ENCODE measurements around the gene PRKAR2B. TPM values are rescaled to one million over a fixed set of nuclear protein-coding genes. Genes with fewer than 3 reads are reported as not detected.

The PRKAR2B gene
- total RNA-seq, 3 donors from 2014 or later (not counting 1 experiment from before 2014, with no cell fraction given) = 2.1 to 14.3 (median 4.0) TPM

GRCh38 chr7:107009846-107010203, 34.7 kb upstream of the PRKAR2B start:
- DNase-seq (no peak), ATAC-seq (no peak)
- H3K4me3 Mint-ChIP-seq = no peak overlapping the region
- H3K27me3 ChIP-seq (ENCODE audit: control insufficient read depth, insufficient read depth, low read length) = no peaks in the 10 kb centered on the region
- no peaks in the 10 kb centered on the region for H3K36me3 ChIP-seq (ENCODE audit: control insufficient read depth, insufficient read depth, low read length)
- no peaks in the 10 kb centered on the region for H3K27me3 Mint-ChIP-seq (ENCODE audit: low read depth in 2 of 2)
- H3K9me3 ChIP-seq (ENCODE audit: control insufficient read depth, insufficient read depth, low read length) = no peaks in the 10 kb centered on the region
- 98% methylated on average over 4 of the region's 4 CpGs for WGBS (ENCODE audit: insufficient coverage)
- no peak overlapping the region for H3K4me3 ChIP-seq (ENCODE audit: low read length)
- intact Hi-C loops (cut with micrococcal nuclease) = no loop called here
- H3K27ac ChIP-seq (ENCODE audit: low read length) = no peak overlapping the region
- no peak overlapping the region for H3K27ac Mint-ChIP-seq
- no peaks in the 10 kb centered on the region for H3K9me3 Mint-ChIP-seq
- no peak for TF ChIP-seq CTCF (IDR thresholded peaks at IDR 0.05)
- no peaks in the 10 kb centered on the region for H3K36me3 Mint-ChIP-seq
- H3K4me1 Mint-ChIP-seq = no peaks in the 10 kb centered on the region
- H3K4me1 ChIP-seq (ENCODE audit: control insufficient read depth, insufficient read depth, low read length) = no peaks in the 10 kb centered on the region

- H3K4me3 Mint-ChIP-seq = no peak overlapping the region
- H3K4me1 Mint-ChIP-seq = no peaks in the 10 kb centered on the region
- peaks cover 0 to 4% of the 10 kb centered on the region in 2 donors for H3K27me3 Mint-ChIP-seq (ENCODE audit: low read depth in 2 of 2)
- no peak for TF ChIP-seq CTCF (IDR thresholded peaks at IDR 0.05)
- DNase-seq (no peak), ATAC-seq (no peak)
- intact Hi-C loops (cut with micrococcal nuclease) = no loop called here
- Histone ChIP-seq H3K36me3 (ENCODE audit: control insufficient read depth, insufficient read depth, low read length) (no peaks in the 10 kb centered on the region), H3K27ac (ENCODE audit: low read length) (no peak overlapping the region), H3K27me3 (ENCODE audit: control insufficient read depth, insufficient read depth, low read length) (no peaks in the 10 kb centered on the region), H3K9me3 (ENCODE audit: control insufficient read depth, insufficient read depth, low read length) (no peaks in the 10 kb centered on the region), H3K4me3 (ENCODE audit: low read length) (no peak overlapping the region), H3K4me1 (ENCODE audit: control insufficient read depth, insufficient read depth, low read length) (no peaks in the 10 kb centered on the region)
- WGBS (ENCODE audit: insufficient coverage) = 89% methylated on average over 4 of the region's 6 CpGs
- no peaks in the 10 kb centered on the region for H3K9me3 Mint-ChIP-seq
- H3K36me3 Mint-ChIP-seq = no peaks in the 10 kb centered on the region
- H3K27ac Mint-ChIP-seq = no peak overlapping the region
Measured at GRCh38 chr7:107012691-107013090, 31.8 kb upstream of the PRKAR2B start.

- DNase-seq = no peak
- H3K27me3 ChIP-seq (ENCODE audit: control insufficient read depth, insufficient read depth, low read length) = no peaks in the 10 kb centered on the region
- H3K36me3 ChIP-seq (ENCODE audit: control insufficient read depth, insufficient read depth, low read length) = no peaks in the 10 kb centered on the region
- no peaks in the 10 kb centered on the region for H3K4me1 ChIP-seq (ENCODE audit: control insufficient read depth, insufficient read depth, low read length)
- Mint-ChIP-seq H3K9me3 (no peaks in the 10 kb centered on the region), H3K4me1 (no peaks in the 10 kb centered on the region), H3K4me3 (no peak overlapping the region), H3K36me3 (no peaks in the 10 kb centered on the region), H3K27me3 (ENCODE audit: low read depth in 2 of 2) (peaks cover 0 to 4% of the 10 kb centered on the region in 2 donors), H3K27ac (no peak overlapping the region)
- H3K9me3 ChIP-seq (ENCODE audit: control insufficient read depth, insufficient read depth, low read length) = no peaks in the 10 kb centered on the region
- WGBS (ENCODE audit: insufficient coverage) = 46% methylated on average over 7 of the region's 7 CpGs
- no peak for TF ChIP-seq CTCF (IDR thresholded peaks at IDR 0.05)
- ATAC-seq = no peak
- intact Hi-C loops (cut with micrococcal nuclease) = no loop called here
- no peak overlapping the region for H3K4me3 ChIP-seq (ENCODE audit: low read length)
- H3K27ac ChIP-seq (ENCODE audit: low read length) = no peak overlapping the region
Measured at GRCh38 chr7:107014387-107015023, 30.0 kb upstream of the PRKAR2B start.

- ATAC-seq = no peak
- Histone ChIP-seq H3K27ac (ENCODE audit: low read length) (no peak overlapping the region), H3K27me3 (ENCODE audit: control insufficient read depth, insufficient read depth, low read length) (no peaks in the 10 kb centered on the region), H3K36me3 (ENCODE audit: control insufficient read depth, insufficient read depth, low read length) (no peaks in the 10 kb centered on the region), H3K4me3 (ENCODE audit: low read length) (no peak overlapping the region), H3K4me1 (ENCODE audit: control insufficient read depth, insufficient read depth, low read length) (no peaks in the 10 kb centered on the region), H3K9me3 (ENCODE audit: control insufficient read depth, insufficient read depth, low read length) (no peaks in the 10 kb centered on the region)
- Mint-ChIP-seq H3K4me3 (no peak overlapping the region), H3K36me3 (no peaks in the 10 kb centered on the region), H3K9me3 (no peaks in the 10 kb centered on the region), H3K27me3 (ENCODE audit: low read depth in 2 of 2) (peaks cover 0 to 4% of the 10 kb centered on the region in 2 donors), H3K4me1 (no peaks in the 10 kb centered on the region), H3K27ac (no peak overlapping the region)
- intact Hi-C loops (cut with micrococcal nuclease) = no loop called here
- no peak for DNase-seq
- TF ChIP-seq CTCF (IDR thresholded peaks at IDR 0.05) = no peak
- WGBS (ENCODE audit: insufficient coverage) = 90% methylated on average over 2 of the region's 4 CpGs
Measured at GRCh38 chr7:107016312-107016711, 28.2 kb upstream of the PRKAR2B start.
